Parathyroid adenoma (tissue), 2 donors: ENCODE data around the gene DYNLT4.

Experiments
- H2AFZ ChIP-seq: fragments of 300-600 bp; sonication (generic); one replicate; pipeline ENCODE4 v1.7.0; 2017; ENCODE audit warnings: antibody characterized with exemption, mild to moderate bottlenecking
- H3K27ac ChIP-seq: fragments of 300-600 bp; sonication (generic); one replicate; pipeline ENCODE4 v1.7.0; 2017
- H3K27me3 ChIP-seq: fragments of 300-600 bp; sonication (generic); one replicate; pipeline ENCODE4 v1.7.0; 2017; ENCODE audit warnings: low read length; ENCODE audit not compliant: control insufficient read depth, insufficient read depth
- H3K36me3 ChIP-seq: fragments of 300-600 bp; sonication (generic); one replicate; pipeline ENCODE4 v1.7.0; 2017; ENCODE audit warnings: low read length; ENCODE audit not compliant: control insufficient read depth, insufficient read depth
- H3K4me1 ChIP-seq: fragments of 300-600 bp; sonication (generic); one replicate; pipeline ENCODE4 v1.7.0; 2017; ENCODE audit warnings: control low read depth
- H3K4me2 ChIP-seq: fragments of 300-600 bp; sonication (generic); one replicate; pipeline ENCODE4 v1.7.0; 2017; ENCODE audit warnings: low read length
- H3K4me3 ChIP-seq: fragments of 300-600 bp; sonication (generic); one replicate; pipeline ENCODE4 v1.7.0; 2017; ENCODE audit warnings: low read depth, low read length
- H3K79me2 ChIP-seq: fragments of 300-600 bp; sonication (generic); one replicate; pipeline ENCODE4 v1.7.0; 2017; ENCODE audit warnings: control low read depth
- H3K9ac ChIP-seq: fragments of 300-600 bp; sonication (generic); one replicate; pipeline ENCODE4 v1.7.0; 2017; ENCODE audit warnings: mild to moderate bottlenecking
- H3K9me3 ChIP-seq: fragments of 300-600 bp; sonication (generic); one replicate; pipeline ENCODE4 v1.7.0; 2017; ENCODE audit warnings: low read length; ENCODE audit not compliant: control insufficient read depth
- CTCF ChIP-seq: fragments of 300-600 bp; sonication (generic); IDR thresholded peaks from one replicate; pipeline ENCODE4 v1.7.0; 2017; ENCODE audit warnings: antibody characterized with exemption, mild to moderate bottlenecking
- donor health status: primary hyperparathyroidism.

DYNLT4 gene

GRCh38 chr1:44792736-44793502, 14.2 kb downstream of the DYNLT4 start:
- no peak overlapping the region for H3K27ac ChIP-seq

GRCh38 chr1:44790968-44791801, 16.0 kb downstream of the DYNLT4 start:
- Histone ChIP-seq H3K27ac (no peak overlapping the region), H3K36me3 (no peaks in the 10 kb centered on the region), H3K27me3 (no peaks in the 10 kb centered on the region), H3K9me3 (no peaks in the 10 kb centered on the region), H3K4me2 (no peak overlapping the region), H3K79me2 (no peaks in the 10 kb centered on the region), H3K4me3 (no peak overlapping the region), H3K4me1 (no peaks in the 10 kb centered on the region), H2AFZ (no peak overlapping the region), H3K9ac (no peak overlapping the region)
- no peak for TF ChIP-seq CTCF

More at GRCh38 chr1:44792736-44793502, 14.2 kb downstream of the DYNLT4 start:
- no peaks in the 10 kb centered on the region for H3K9me3 ChIP-seq
- H3K9ac ChIP-seq = no peak overlapping the region
- H3K4me1 ChIP-seq = no peaks in the 10 kb centered on the region
- H3K36me3 ChIP-seq = no peaks in the 10 kb centered on the region
- no peak for TF ChIP-seq CTCF
- H3K27me3 ChIP-seq = no peaks in the 10 kb centered on the region
- no peaks in the 10 kb centered on the region for H3K79me2 ChIP-seq
- H3K4me2 ChIP-seq = no peak overlapping the region
- no peak overlapping the region for H3K4me3 ChIP-seq
- no peak overlapping the region for H2AFZ ChIP-seq

- Histone ChIP-seq H3K79me2 (no peaks in the 10 kb centered on the region), H3K9me3 (no peaks in the 10 kb centered on the region), H3K27ac (no peak within 1 kb of the TSS), H3K4me1 (peaks cover 5% of the 10 kb centered on the region), H3K27me3 (no peaks in the 10 kb centered on the region), H2AFZ (no peak within 1 kb of the TSS), H3K4me2 (no peak within 1 kb of the TSS), H3K9ac (no peak within 1 kb of the TSS), H3K4me3 (no peak within 1 kb of the TSS), H3K36me3 (no peaks in the 10 kb centered on the region)
- no peak for TF ChIP-seq CTCF
Measured at GRCh38 chr1:44788120-44788860, 18.9 kb downstream of the DYNLT4 start, which contains the start of gene BEST4. BEST4 (minus strand) TSS chr1:44788170; CDS start chr1:44787705, 465 bp downstream.

- no peaks in the 10 kb centered on the region for H3K27me3 ChIP-seq
- no peak overlapping the region for H2AFZ ChIP-seq
- no peak overlapping the region for H3K4me2 ChIP-seq
- no peaks in the 10 kb centered on the region for H3K36me3 ChIP-seq
- TF ChIP-seq CTCF = no peak
- no peak overlapping the region for H3K9ac ChIP-seq
- H3K4me1 ChIP-seq = peaks cover 5% of the 10 kb centered on the region
- H3K79me2 ChIP-seq = no peaks in the 10 kb centered on the region
- no peaks in the 10 kb centered on the region for H3K9me3 ChIP-seq
- H3K4me3 ChIP-seq = no peak overlapping the region
- no peak overlapping the region for H3K27ac ChIP-seq
Measured at GRCh38 chr1:44787506-44787905, 19.6 kb downstream of the DYNLT4 start.
